Muscle layer of duodenum (tissue), 2 donors: Measurements from ENCODE around the gene GGA2.
"Not testable (repeated sequence)": the region's sequence is repeated elsewhere in the genome, so short reads cannot be mapped to it uniquely, and the experiment has no call there.

ENCODE experiments used
- H3K27ac ChIP-seq: one replicate; pipeline ENCODE4 v1.7.0; 2013; ENCODE audit warnings: mild to moderate bottlenecking, low read length
- H3K27me3 ChIP-seq: one replicate; pipeline ENCODE4 v1.7.0; 2013; ENCODE audit warnings: low read depth, mild to moderate bottlenecking, control low read depth, low read length
- H3K36me3 ChIP-seq, 2 donors: one replicate each; pipeline ENCODE4 v1.7.0; 2013; ENCODE audit warnings: low read length in 2 of 2, control low read depth in 1 of 2, mild to moderate bottlenecking in 1 of 2; ENCODE audit not compliant: insufficient read depth in 2 of 2, control insufficient read depth in 1 of 2
- H3K4me1 ChIP-seq, 2 donors: one replicate each; pipeline ENCODE4 v1.7.0; 2013; ENCODE audit warnings: low read length in 2 of 2, mild to moderate bottlenecking in 2 of 2, control low read depth in 1 of 2, moderate library complexity in 1 of 2; ENCODE audit not compliant: insufficient read depth in 2 of 2, control insufficient read depth in 1 of 2
- H3K4me3 ChIP-seq, 2 donors: one replicate each; pipeline ENCODE4 v1.7.0; 2013; ENCODE audit warnings: low read length in 2 of 2, low read depth in 1 of 2, mild to moderate bottlenecking in 1 of 2
- H3K9me3 ChIP-seq, 2 donors: one replicate each; pipeline ENCODE4 v1.7.0; 2013; ENCODE audit warnings: low read length in 2 of 2, control low read depth in 1 of 2, mild to moderate bottlenecking in 1 of 2; ENCODE audit not compliant: control insufficient read depth in 1 of 2
- donor health status: healthy.

The GGA2 gene

DNA sequence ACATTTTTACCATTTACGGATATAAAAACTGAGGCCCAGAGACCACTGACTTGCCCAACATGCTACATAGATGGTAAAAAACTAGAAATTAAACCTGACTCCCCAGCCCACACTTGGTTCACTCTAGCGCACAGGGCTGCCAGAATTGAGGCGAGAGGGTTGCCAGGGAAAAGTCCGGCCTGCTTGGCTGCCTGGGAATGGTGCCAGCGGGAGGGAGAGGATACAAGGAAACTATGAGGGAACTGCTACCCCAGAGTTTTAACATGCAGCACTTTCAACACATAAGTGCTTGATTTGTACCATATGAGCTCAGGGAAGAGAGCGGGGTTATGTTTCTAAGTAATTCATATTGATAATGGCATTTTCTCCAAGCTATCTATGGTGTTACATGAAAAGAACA is 47.3 kb downstream of the GGA2 start:
- not testable (repeated sequence) for H3K9me3 ChIP-seq, H3K4me1 ChIP-seq, H3K27me3 ChIP-seq, H3K27ac ChIP-seq, H3K4me3 ChIP-seq
- peaks cover 24 to 25% of the 10 kb centered on the region in 2 donors for H3K36me3 ChIP-seq

DNA sequence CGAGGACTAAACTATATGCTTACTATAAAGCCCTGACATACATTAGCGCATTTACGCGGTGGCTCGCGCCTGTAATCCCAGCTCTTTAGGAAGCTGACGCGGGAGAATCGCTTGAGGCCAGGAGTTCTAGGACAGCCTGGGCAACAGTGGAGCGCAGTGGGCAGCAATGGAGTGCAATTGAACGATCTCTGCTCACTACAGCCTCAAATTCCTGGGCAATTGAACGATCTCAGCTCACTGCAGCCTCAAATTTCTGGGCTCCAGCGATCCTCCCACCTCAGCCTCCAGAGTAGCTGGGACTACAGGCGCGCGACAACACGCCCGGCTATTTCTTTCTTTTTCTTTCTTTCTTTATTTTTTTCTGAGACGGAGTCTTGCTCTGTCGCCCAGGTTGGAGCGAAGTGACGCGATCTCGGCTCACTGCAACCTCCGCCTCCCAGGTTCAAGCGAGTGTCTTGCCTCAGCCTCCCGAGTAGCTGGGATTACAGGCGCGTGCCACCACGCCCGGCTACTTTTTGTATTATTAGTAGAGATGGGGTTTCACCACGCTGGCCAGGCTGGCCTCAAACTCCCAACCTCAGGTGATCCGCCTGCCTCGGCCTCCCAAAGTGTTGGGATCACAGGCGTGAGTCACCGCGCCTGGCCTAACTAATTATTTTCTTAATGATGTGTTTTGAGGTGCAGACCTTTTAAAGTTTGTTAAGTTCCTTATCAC is 56.8 kb downstream of the GGA2 start:
- Histone ChIP-seq H3K4me1 (peaks cover 7 to 29% of the 10 kb centered on the region in 2 donors), H3K27me3 (no peaks in the 10 kb centered on the region), H3K36me3 (no peaks in the 10 kb centered on the region), H3K9me3 (no peaks in the 10 kb centered on the region), H3K27ac (no peak overlapping the region), H3K4me3 (peak overlapping the region; percentile 83 to 100)

DNA sequence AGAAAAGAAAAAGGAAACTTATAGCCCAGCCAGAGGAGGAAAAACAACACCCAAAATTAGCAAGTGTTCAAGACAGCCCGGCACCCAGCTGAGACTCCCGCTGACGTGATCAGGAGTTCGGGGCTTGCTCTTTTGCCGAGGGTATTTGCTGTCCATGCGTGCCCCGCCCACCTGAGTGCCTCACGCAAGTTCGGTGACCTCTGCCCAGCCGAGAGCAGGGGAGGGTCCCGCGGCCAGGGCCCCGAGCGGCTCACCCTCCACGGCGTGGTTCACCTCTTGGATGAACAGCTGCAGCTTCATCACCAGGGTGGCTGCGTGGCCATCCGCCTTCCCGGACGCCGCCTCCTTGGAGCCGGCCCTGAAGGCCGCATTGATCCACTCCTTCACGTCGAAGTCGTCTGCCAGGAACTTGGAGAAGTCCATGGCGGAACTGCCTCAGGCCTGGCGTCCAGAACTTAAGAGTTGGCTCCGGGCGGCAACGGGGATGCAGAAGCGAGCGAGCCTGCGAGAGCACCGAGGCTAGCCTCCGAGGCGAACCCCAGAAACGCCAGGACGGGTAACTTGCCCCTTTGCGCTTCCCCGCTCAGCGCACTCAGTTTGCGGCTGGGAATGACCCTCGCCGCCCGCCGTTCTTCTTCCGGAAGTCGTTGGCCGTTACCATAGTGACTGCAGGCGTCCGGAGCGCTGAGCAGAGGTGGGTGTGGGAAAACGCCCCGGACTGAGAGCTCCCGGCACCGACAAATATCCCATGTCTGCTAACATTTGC is 57.5 kb downstream of the GGA2 start, which contains the start of gene COG7:
TSS of gene COG7 (minus strand) at position 618 of the 766 bp plus-strand sequence. CDS start at position 423, 195 bp downstream.
- H3K4me1 ChIP-seq: peaks cover 7 to 29% of the 10 kb centered on the region in 2 donors
- H3K27me3 ChIP-seq: no peaks in the 10 kb centered on the region
- no peaks in the 10 kb centered on the region for H3K36me3 ChIP-seq
- peak within 1 kb of the TSS; percentile 83 to 100 for H3K4me3 ChIP-seq
- no peaks in the 10 kb centered on the region for H3K9me3 ChIP-seq
- peak within 1 kb of the TSS; percentile 75 for H3K27ac ChIP-seq

DNA sequence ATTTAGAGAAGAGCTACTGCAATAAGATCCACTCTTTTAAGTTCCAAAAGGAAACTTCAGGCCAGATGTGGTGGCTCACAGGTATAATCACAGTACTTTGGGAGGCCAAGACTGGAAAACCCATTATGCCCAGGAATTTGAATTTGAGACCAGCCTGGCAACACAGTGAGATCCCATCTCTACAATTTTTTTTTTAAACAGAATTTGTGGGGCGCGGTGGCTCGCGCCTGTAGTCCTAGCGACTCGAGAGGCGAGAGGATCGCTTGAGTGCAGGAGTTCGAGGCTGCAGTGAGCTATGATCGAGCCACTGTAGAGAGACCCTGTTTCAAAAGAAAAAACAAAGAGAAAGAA is 58.1 kb downstream of the GGA2 start:
- H3K27ac ChIP-seq: peak overlapping the region; percentile 75
- no peaks in the 10 kb centered on the region for H3K27me3 ChIP-seq
- H3K36me3 ChIP-seq: no peaks in the 10 kb centered on the region
- H3K9me3 ChIP-seq: no peaks in the 10 kb centered on the region
- H3K4me3 ChIP-seq: peak overlapping the region; percentile 83 to 100
- peaks cover 7 to 29% of the 10 kb centered on the region in 2 donors for H3K4me1 ChIP-seq

DNA sequence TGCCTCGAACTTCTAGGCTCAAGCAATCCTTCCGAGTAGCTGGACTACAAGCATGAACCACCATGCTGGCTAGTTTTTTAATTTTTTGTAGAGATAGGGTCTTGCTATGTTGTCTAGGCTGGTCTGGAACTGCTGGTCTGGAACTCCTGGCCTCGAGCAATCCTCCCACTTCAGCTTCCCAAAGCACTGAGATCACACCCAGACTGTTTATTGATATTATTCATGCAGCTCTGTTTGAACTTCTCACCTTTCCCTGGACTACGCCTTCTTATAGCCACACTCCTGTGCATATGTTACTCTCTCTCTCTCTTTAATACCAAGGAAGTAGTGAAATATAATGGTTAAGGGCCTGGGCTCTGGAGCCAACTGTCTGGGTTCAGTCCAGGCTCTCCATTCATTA is 61.9 kb downstream of the GGA2 start:
- H3K4me1 ChIP-seq: peaks cover 7 to 23% of the 10 kb centered on the region in 2 donors
- H3K27me3 ChIP-seq: no peaks in the 10 kb centered on the region
- H3K27ac ChIP-seq: no peak overlapping the region
- peaks cover 11 to 24% of the 10 kb centered on the region in 2 donors for H3K36me3 ChIP-seq
- no peaks in the 10 kb centered on the region for H3K9me3 ChIP-seq
- H3K4me3 ChIP-seq: no peak overlapping the region

DNA sequence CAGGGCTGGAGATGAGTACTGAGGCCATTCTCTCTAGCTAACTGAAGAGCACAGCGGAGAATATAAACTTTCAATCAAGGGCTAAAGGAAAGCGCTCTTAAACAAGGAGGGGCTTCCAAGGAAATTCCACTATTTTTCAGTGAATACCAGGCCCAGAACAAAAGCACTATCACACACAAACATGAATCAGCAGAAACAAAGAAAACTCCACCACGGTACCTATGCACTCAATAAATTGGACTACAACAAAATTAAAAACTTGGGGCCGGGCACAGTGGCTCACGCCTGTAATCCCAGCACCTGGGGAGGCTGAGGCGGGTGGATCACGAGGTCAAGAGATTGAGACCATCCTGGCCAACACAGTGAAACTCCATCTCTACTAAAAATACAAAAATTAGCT is 72.8 kb downstream of the GGA2 start:
- H3K4me3 ChIP-seq, H3K27ac ChIP-seq, H3K4me1 ChIP-seq, H3K27me3 ChIP-seq, H3K9me3 ChIP-seq: not testable (repeated sequence)
- H3K36me3 ChIP-seq: peaks cover 18 to 54% of the 10 kb centered on the region in 2 donors

DNA sequence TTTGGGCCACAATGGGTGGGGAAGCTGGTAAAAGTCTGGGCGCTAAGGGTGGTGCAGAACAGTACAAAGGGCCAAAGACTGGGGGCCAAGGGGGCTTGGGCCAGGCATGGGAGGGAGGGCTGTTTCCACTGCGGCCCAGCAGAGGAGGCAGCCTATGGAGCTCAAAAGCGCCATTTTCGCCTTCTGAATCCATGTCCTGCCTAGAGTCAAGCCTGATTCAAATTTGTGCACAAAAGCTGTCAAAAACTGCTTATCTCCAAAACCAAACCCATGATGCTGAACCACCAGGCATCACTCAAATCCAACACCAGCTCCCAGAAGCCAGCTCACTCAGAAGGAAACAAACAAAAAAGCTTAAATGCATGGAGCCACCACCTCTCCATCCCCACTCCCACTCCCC is 73.3 kb downstream of the GGA2 start:
- no peaks in the 10 kb centered on the region for H3K9me3 ChIP-seq
- no peaks in the 10 kb centered on the region for H3K27me3 ChIP-seq
- H3K4me1 ChIP-seq: no peaks in the 10 kb centered on the region
- H3K36me3 ChIP-seq: peaks cover 20 to 51% of the 10 kb centered on the region in 2 donors
- H3K4me3 ChIP-seq: no peak overlapping the region
- no peak overlapping the region for H3K27ac ChIP-seq

DNA sequence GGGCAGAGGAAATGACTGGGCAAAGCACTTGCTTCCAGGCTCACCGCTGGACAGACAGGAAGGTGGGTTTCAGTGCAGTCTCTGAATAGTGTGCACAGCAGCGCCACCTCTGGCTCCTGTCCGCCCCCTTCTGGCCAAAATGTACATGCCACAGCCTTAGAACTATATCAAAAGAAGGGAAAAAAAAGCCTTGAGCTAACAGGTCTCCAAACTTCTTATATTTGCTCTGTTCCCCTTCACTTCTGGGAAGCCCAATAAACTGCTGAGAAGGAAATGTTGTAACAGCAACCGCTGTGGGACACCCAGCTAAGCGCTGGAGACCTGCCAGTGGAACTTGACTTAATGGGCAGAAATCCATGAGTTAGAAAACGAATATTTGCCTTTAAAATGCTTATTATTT is 74.8 kb downstream of the GGA2 start:
- Histone ChIP-seq H3K36me3 (peaks cover 17 to 42% of the 10 kb centered on the region in 2 donors), H3K4me3 (no peak overlapping the region), H3K27ac (no peak overlapping the region), H3K4me1 (no peaks in the 10 kb centered on the region), H3K27me3 (no peaks in the 10 kb centered on the region), H3K9me3 (no peaks in the 10 kb centered on the region)

DNA sequence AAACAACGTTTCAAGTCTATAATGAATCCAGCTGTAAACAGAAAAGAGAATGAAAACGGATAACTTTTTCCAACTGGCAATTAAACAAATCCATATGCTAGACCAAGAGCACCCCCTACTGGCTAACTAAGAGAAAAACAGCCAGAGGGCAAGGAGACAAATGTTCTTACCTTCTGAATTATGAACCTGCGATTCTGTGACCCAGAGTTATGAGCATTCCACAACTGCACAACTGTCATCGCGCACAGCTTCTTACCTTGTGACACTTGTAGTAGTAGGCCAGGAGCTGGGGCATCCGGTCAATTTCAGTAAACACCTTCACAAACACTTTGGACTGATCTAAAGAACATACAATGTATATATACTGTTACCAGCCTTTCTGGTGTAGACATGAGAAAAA is 75.9 kb downstream of the GGA2 start:
- Histone ChIP-seq H3K9me3 (no peaks in the 10 kb centered on the region), H3K4me3 (no peak overlapping the region), H3K27ac (no peak overlapping the region), H3K36me3 (peaks cover 17 to 45% of the 10 kb centered on the region in 2 donors), H3K27me3 (no peaks in the 10 kb centered on the region), H3K4me1 (no peaks in the 10 kb centered on the region)

DNA sequence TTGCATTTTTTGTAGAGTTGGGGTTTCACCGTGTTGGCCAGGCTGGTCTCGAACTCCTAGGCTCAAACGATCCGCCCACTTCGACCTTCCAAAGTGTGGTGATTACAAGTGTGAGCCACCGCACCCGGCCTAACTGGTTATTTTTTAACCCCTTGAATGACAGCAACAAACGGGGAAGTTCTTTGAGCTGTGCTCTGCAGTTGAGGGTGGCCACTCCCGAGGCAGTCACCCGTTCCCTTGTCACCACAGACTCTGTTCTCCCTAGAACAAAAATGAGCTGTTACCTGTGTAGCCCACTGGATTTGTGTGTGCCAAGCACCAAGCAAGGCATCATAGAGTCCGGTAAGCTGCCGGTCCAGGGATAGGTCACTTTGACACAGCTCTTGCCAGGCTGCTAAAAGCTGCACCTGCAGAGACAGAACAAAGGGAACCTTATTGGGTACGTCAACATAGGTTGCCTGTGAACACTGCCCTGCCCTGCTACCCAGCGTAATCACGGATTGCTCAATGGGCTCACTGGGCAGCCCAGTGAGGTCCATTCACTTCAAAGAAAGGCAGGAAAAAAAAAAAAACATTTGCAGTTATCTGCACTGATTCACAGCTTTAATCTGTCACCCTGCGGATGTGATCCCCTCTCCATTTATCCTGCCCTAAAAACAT is 76.9 kb downstream of the GGA2 start:
- Histone ChIP-seq H3K9me3 (no peaks in the 10 kb centered on the region), H3K27ac (no peak overlapping the region), H3K27me3 (no peaks in the 10 kb centered on the region), H3K4me3 (no peak overlapping the region), H3K36me3 (peaks cover 17 to 43% of the 10 kb centered on the region in 2 donors), H3K4me1 (no peaks in the 10 kb centered on the region)
